NCI-H82 (cell line): ENCODE measurements around the gene SCIN.
A peak's percentile ranks its signal among the peaks of the same experiment; 100 is the strongest.

Experiments used
- DNase-seq: peaks from one replicate; lab custom pipeline; 2025; lab: John Stamatoyannopoulos, UW

SCIN gene

GRCh38 chr7:12569673-12570072 is 847 bp upstream of the SCIN start:
- DNase-seq = no peak

- DNase-seq = peak; percentile 61
These were observed 369 bp upstream of the SCIN start for GRCh38 chr7:12570168-12570533.

GRCh38 chr7:12571691-12572090 is 1.2 kb downstream of the SCIN start:
- DNase-seq = no peak

- no peak for DNase-seq
These were observed 2.5 kb downstream of the SCIN start for GRCh38 chr7:12572941-12573575.

DNA sequence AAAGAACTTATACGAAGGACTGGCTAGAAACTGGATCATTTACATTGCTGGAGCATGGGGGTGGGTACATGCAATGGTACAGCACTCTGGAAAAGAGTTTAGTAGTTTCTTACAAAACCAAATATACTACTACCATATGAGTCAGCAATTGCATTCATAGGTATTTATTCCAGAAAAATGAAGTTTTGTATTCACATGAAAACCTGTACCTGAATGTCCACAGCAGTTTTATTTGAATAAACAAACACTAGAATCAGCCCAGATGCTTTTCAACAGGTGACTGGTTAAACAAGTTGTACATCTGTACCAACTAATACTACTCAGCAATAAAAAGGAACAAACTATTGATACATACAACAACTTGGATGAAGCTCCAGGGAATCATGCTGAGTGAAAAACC is 3.4 kb downstream of the SCIN start:
- no peak for DNase-seq

GRCh38 chr7:12578930-12579640 is 8.6 kb downstream of the SCIN start:
- no peak for DNase-seq

- no peak for DNase-seq
These were observed 11.4 kb downstream of the SCIN start for GRCh38 chr7:12581897-12582296.

DNA sequence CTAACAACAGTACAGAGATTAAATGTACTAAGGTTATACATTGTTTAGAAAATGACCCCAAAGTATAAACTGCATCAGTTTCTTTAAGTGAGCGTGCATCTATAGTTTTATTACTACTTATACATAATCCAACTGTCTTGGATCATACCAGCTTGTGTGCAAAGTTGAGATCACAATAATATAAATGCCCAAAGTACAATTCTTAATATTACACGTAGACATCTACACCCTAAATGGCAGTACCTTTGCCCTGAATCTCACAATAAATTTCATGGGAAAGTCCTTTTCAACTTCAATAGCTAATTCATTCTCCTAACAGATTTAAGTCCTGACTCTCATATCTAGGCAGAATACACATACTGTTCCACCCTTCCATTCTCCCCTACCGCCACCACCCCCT is 11.8 kb downstream of the SCIN start:
- no peak for DNase-seq

DNA sequence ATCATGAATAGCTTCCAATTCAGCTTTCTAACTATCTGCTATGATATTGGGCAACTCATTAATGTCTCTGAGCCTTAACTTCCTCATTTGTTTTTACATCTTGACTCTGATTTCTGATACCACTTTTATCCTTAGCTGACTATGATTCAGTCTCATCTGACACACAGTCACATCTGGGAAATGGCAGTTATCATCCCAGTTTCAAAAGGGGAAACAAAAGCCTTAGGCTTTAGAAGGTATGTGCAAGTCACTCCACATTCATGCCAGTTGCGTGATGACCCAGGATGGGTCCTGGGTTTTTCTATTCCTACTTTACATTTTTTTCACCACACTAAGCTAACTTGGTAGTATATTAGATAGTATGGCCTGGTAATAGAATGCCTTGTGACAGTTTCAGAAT is 12.7 kb downstream of the SCIN start:
- no peak for DNase-seq

DNA sequence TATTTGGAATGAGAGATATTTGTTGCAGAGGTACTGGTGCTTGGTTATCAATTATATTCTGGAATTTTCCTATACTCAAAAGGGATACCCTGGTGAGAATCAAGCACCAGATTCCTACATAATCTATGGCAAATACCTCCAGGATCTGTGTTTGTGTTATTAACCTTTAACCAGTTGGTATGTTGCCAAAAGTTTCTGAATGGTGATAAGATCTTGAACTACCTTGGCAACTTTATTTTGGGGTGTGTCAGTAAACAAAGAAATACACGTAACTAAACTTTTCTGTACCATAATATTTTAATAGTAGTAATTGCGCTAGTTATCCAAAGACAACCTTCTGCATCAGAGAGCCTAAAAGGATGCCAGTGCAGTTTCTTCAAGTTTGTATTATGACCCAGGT is 13.4 kb downstream of the SCIN start:
- DNase-seq = no peak

DNA sequence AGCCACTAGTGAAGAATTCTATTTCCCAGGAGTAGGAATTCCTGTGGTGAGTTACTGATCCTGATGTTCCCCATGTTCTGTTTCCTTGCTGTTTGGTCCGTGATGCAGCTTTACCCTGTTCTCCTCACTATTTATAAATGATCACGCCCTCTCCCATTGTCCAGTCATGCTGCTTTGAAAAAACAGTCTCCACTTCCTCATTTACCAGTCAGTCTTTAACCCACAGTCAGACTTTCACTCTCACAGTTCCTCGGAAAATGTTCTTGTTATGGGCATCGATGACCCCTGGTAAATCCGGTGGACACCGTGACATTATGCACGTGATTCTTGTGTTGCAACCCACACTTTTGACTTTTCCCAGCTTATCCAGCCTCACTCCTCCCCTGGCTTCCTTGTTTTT is 14.4 kb downstream of the SCIN start:
- DNase-seq = no peak

DNA sequence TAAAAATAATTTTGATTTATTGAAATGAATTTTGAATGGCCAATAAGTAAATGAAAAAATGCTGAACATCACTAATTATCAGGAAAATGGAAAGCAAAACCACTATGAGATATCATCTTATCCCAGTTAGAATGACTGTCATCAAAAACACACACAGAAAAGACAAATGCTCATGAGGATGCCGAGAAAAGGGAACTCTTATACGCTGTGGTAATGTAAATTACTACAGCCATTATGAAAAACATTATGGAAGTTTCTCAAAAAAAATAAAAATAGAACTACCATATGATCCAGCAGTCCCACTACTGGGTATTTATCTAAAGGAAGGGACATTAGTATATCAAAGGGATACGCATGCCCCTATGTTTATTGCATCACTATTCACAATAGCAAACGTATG is 15.8 kb downstream of the SCIN start:
- DNase-seq = no peak

- DNase-seq = no peak
These were observed 17.9 kb downstream of the SCIN start for GRCh38 chr7:12588259-12588904.

DNA sequence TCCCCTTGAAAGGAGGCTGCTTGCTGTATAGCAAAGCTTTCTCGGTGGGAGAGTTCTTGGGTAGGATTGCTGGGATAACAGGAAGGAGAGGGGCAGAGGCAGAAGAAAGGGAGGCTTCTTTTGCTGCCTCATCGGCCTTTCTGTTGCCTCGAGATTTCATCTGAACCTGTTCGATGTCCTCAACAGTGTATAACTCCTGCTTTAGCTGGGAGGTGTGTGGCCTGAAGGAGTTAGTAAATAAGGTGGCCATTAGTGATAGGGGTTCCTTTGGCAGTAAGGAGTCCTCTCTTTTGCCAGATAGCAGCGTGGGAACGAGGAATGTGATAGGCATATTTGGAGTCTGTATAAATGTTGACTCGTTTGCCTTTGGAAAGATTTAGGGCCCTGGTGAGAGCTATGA is 20.0 kb downstream of the SCIN start:
- DNase-seq = no peak

DNA sequence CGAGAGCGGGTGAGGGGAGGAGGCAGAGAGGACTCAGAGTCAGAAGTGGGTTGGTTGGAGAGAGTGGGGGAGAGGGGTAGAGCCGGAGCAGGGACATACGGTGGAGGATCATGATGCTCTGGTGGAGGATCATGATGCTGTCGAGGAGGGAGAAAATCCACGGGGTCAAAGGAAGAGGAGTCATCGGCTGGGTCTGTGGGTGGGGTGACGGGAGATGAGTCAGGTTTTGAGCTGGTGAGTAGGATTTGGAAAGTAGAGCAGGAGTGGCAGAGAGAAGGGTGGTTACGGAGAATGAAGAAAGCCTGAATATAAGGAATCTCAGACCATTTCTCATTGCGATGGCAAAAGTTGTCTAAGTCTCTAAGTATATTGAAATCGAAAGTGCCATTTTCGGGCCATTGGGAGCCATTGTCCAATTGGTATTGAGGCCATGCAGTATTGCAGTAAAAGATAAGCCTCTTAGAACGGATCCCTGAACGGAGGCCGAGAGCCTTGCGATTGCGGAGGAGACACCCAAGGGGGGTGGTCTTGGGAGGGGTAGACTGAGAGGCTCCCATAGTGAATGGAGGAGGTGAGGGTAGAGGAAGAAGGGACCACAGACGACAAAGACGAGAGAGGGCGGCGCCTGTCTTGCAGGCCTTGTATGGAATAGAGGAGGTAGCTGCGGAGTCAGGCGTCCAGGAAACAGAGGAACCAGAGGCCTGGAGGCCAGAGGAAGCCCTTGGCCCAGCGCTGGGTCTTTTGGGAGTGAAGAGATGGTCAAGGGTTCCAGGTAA is 23.8 kb downstream of the SCIN start:
- DNase-seq = no peak

- no peak for DNase-seq
These were observed 24.6 kb downstream of the SCIN start for GRCh38 chr7:12595148-12595547.

DNA sequence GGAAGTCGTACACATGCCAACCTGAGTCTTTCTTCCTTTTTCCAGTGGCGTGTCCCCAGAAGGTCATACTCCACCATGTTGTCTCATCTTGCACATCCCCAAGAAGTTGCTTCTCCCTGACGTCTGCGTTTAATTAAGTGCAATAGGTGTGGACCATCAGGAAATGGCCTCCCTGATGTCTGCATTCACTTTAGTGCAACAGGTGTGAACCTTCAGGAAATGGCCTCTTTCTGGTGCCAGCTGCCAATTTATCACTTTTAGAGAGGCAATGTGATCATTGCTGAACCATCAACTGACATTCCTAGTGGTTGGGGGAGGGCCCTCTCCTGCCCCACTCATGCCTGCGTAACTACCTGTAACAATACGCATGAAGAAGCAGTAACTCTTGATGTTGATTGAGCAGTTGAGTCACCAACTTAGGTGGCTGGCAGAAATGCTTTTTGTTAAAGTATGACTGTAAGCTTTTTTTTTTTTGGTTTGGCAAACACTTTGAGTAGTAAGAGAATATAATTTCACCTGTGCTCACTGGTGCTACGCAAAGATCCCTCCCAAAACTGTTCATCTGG is 25.8 kb downstream of the SCIN start:
- DNase-seq = no peak

DNA sequence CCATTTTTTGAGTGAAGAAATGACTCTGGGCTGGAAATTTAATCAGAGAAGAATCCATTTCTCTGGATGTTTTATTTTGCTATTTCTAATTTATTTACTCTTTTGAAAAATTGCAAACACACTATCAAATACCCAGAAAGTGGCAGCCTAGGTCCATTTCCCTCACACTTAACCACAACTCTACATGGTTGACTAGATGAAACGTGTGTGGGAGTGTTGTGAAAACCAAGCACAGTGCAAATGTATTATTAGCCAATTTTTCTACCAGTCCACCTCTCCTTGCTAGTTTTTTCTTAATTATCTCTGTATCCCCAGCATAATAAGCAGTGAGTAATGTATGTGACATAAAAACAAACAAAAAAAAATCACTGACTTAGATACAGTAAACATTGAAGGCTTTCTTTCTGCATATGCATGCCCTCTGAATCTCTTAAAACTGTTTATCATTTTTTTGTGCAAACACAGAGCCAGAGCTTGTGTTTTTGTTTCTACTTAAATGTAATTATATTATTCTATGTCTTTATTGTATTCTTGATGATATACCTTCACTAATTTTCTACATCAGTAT is 30.9 kb downstream of the SCIN start:
- no peak for DNase-seq

GRCh38 chr7:12607134-12607533 is 36.6 kb downstream of the SCIN start:
- peak; percentile 29 for DNase-seq

- no peak for DNase-seq
These were observed 39.0 kb downstream of the SCIN start for GRCh38 chr7:12609561-12609960.

DNA sequence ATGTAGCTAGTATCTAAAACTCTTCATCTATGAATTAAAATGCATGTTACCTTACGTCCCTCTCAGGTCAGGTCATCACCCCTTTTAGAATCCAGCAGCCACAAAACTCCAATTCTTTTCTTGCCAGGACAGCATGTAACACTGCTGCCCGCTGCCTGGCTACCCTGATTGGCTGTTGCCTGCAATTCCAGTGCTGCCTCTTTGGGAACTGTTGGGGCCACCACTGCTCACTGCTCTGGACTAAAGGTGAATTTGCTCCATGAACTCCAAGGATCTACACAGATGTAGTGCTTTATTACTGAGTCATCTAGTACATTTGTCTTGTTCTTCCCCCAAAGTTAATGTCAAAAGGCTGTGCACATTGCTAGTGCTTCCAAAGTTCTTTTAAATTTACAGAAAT is 40.4 kb downstream of the SCIN start:
- no peak for DNase-seq

DNA sequence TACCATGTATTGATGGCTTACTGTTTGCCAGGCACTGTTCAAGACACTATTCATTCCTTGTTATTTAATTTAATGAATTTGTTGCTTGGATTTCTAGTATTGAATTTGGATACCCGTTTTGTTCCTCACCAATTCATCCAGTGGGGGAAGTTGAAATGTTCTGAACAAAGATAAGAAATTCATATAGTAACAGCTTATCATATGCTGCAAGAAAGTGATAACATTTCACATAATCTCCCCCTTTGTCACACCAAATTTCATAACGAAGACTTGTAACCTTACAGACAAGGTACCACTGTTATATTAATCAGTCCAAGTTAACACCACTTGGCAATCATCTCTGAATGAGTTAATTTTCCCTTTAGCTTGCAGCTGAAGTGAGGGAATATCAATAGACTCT is 42.1 kb downstream of the SCIN start:
- DNase-seq = no peak
